HEK293 (cell line): Measurements from ENCODE around the gene SURF4.
A peak's percentile ranks its signal among the peaks of the same experiment; 100 is the strongest.

Source experiments
- FEZF1 ChIP-seq: fragments of 450-650 bp; formaldehyde crosslinking; IDR thresholded peaks from 2 replicates; pipeline ENCODE4 v1.5.1; 2016; ENCODE audit warnings: missing biosample characterization, missing genetic modification characterization
- GLIS2 ChIP-seq: fragments of 450-650 bp; formaldehyde crosslinking; IDR thresholded peaks from 2 replicates; pipeline ENCODE4 v1.5.1; 2016; ENCODE audit warnings: missing biosample characterization, missing genetic modification characterization
- HOXD13 ChIP-seq: sonication (generic); formaldehyde crosslinking; IDR thresholded peaks from 2 replicates; pipeline ENCODE4 v1.8.0; 2022; ENCODE audit warnings: missing genetic modification reagents, borderline replicate concordance
- KLF1 ChIP-seq: fragments of 450-650 bp; formaldehyde crosslinking; IDR thresholded peaks from 2 replicates; pipeline ENCODE4 v1.5.1; 2016; ENCODE audit warnings: missing biosample characterization, missing genetic modification characterization
- KLF16 ChIP-seq: fragments of 450-650 bp; formaldehyde crosslinking; IDR thresholded peaks from 2 replicates; pipeline ENCODE4 v1.5.1; 2017; ENCODE audit warnings: missing biosample characterization, missing genetic modification characterization
- KLF7 ChIP-seq: fragments of 450-650 bp; formaldehyde crosslinking; IDR thresholded peaks from 2 replicates; pipeline ENCODE4 v1.5.1; 2016; ENCODE audit warnings: missing biosample characterization, missing genetic modification characterization, borderline replicate concordance
- MYNN ChIP-seq: fragments of 450-650 bp; formaldehyde crosslinking; IDR thresholded peaks from 2 replicates; pipeline ENCODE4 v1.5.1; 2016; ENCODE audit warnings: missing biosample characterization, missing genetic modification characterization, borderline replicate concordance
- MZF1 ChIP-seq: fragments of 450-650 bp; formaldehyde crosslinking; IDR thresholded peaks from 2 replicates; pipeline ENCODE4 v1.5.1; 2017; ENCODE audit warnings: missing biosample characterization, missing genetic modification characterization, borderline replicate concordance
- SP2 ChIP-seq: fragments of 450-650 bp; formaldehyde crosslinking; IDR thresholded peaks from 2 replicates; pipeline ENCODE4 v1.5.1; 2016; ENCODE audit warnings: missing biosample characterization, missing genetic modification characterization
- ZFP37 ChIP-seq: fragments of 450-650 bp; formaldehyde crosslinking; IDR thresholded peaks from 2 replicates; pipeline ENCODE4 v1.5.1; 2016; ENCODE audit warnings: missing biosample characterization, missing genetic modification characterization
- ZNF112 ChIP-seq: fragments of 450-650 bp; formaldehyde crosslinking; IDR thresholded peaks from 2 replicates; pipeline ENCODE4 v1.5.0; 2017; ENCODE audit warnings: missing biosample characterization, missing genetic modification characterization
- ZNF140 ChIP-seq: fragments of 450-650 bp; formaldehyde crosslinking; IDR thresholded peaks from 2 replicates; pipeline ENCODE4 v1.5.1; 2016; ENCODE audit warnings: missing biosample characterization, missing genetic modification characterization
- ZNF202 ChIP-seq: fragments of 450-650 bp; formaldehyde crosslinking; IDR thresholded peaks from 2 replicates; pipeline ENCODE4 v1.5.1; 2016; ENCODE audit warnings: missing biosample characterization, missing genetic modification characterization, borderline replicate concordance
- ZNF23 ChIP-seq: fragments of 450-650 bp; formaldehyde crosslinking; IDR thresholded peaks from 2 replicates; pipeline ENCODE4 v1.5.1; 2016; ENCODE audit warnings: missing biosample characterization, missing genetic modification characterization, borderline replicate concordance
- ZNF350 ChIP-seq: fragments of 450-650 bp; formaldehyde crosslinking; IDR thresholded peaks from 2 replicates; pipeline ENCODE4 v1.5.0; 2017; ENCODE audit warnings: missing biosample characterization, mild to moderate bottlenecking, missing genetic modification characterization
- ZNF37A ChIP-seq: fragments of 450-650 bp; IDR thresholded peaks from 2 replicates; pipeline ENCODE4 v1.5.1; 2018; ENCODE audit warnings: missing biosample characterization, missing genetic modification characterization
- ZNF391 ChIP-seq: fragments of 450-650 bp; formaldehyde crosslinking; IDR thresholded peaks from 2 replicates; pipeline ENCODE4 v1.5.1; 2016; ENCODE audit warnings: low read depth, missing biosample characterization, missing genetic modification characterization, borderline replicate concordance
- ZNF48 ChIP-seq: fragments of 450-650 bp; formaldehyde crosslinking; IDR thresholded peaks from 2 replicates; pipeline ENCODE4 v1.5.1; 2016; ENCODE audit warnings: missing biosample characterization, missing genetic modification characterization
- ZNF555 ChIP-seq: fragments of 450-650 bp; formaldehyde crosslinking; conservative IDR thresholded peaks from 2 replicates; pipeline ENCODE4 v1.5.1; 2017; ENCODE audit warnings: missing biosample characterization, mild to moderate bottlenecking, missing genetic modification characterization, inconsistent platforms
- ZNF596 ChIP-seq: fragments of 450-650 bp; IDR thresholded peaks from 2 replicates; pipeline ENCODE4 v1.5.0; 2018; ENCODE audit warnings: missing biosample characterization, mild to moderate bottlenecking, missing genetic modification characterization, moderate library complexity
- ZNF777 ChIP-seq: fragments of 450-650 bp; formaldehyde crosslinking; IDR thresholded peaks from 2 replicates; pipeline ENCODE4 v1.5.1; 2017; ENCODE audit warnings: missing biosample characterization, missing genetic modification characterization, borderline replicate concordance
- ZNF792 ChIP-seq: fragments of 450-650 bp; formaldehyde crosslinking; IDR thresholded peaks from 2 replicates; pipeline ENCODE4 v1.5.1; 2016; ENCODE audit warnings: missing biosample characterization, missing genetic modification characterization
- ZSCAN16 ChIP-seq: fragments of 450-650 bp; formaldehyde crosslinking; IDR thresholded peaks from 2 replicates; pipeline ENCODE4 v1.5.1; 2016; ENCODE audit warnings: missing biosample characterization, missing genetic modification characterization
- TF ChIP-seq, protein P1 (sequence below): fragments of 450-650 bp; formaldehyde crosslinking; IDR thresholded peaks from 2 replicates; pipeline ENCODE4 v1.5.1; 2016; ENCODE audit warnings: missing biosample characterization, missing genetic modification characterization, borderline replicate concordance
- TF ChIP-seq, protein P2 (sequence below): fragments of 450-650 bp; formaldehyde crosslinking; conservative IDR thresholded peaks from 2 replicates; pipeline ENCODE4 v1.5.1; 2016; ENCODE audit warnings: low read depth, missing biosample characterization, missing genetic modification characterization
- TF ChIP-seq, protein P3 (sequence below): fragments of 450-650 bp; formaldehyde crosslinking; IDR thresholded peaks from 2 replicates; pipeline ENCODE4 v1.5.1; 2016; ENCODE audit warnings: missing biosample characterization, missing genetic modification characterization, borderline replicate concordance
- TF ChIP-seq, protein P4 (sequence below): fragments of 450-650 bp; formaldehyde crosslinking; IDR thresholded peaks from 2 replicates; pipeline ENCODE4 v1.5.1; 2016; ENCODE audit warnings: missing biosample characterization, missing genetic modification characterization, low read depth

Gene SURF4

DNA sequence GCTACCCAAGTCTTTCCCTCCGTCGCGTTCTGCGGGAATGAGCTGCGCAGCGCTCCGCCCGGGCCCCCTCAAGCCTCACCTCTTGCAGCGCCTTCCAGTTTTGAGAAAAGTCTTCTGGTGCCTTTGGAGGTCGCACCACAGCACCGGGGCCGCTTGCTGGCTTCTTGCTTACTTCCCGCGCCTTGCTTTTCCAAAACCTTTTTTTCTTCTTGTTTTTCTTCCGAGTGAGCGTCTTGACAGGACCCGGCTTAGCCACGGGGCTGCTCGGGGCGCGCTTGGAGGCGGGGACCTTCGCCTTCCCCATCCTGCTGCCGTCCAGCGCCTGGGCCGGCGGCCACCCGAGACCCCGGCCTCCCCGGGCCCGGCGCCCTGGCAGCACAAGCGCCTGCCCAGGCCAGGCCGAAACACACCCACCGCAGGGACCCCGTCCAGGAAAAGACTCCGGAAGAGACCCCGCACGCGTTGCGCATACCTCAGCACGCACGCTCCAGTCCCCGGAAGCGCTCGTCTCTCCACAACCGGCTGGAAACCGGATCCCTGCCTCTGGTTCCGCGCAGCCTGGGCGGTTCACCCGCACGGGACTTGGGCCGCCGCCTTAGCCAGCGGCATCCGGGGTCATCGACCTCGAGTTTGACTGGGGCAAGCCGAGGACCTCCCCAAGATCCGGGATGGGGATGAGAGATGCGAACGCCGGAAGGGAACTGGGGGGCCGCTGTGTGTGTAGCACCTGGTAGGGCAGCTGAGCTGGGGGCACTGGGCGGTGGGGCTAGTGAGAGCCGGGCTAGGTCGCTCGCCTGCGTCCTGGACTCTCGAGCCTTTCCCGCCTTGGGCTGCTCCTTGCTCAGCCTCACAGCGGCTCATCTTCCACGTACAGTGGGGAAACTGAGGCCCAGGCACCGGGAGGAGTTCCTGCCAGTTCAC is 41.9 kb upstream of the SURF4 start, which contains the start of gene REXO4 (continued):
- TF ChIP-seq, protein P1, sequence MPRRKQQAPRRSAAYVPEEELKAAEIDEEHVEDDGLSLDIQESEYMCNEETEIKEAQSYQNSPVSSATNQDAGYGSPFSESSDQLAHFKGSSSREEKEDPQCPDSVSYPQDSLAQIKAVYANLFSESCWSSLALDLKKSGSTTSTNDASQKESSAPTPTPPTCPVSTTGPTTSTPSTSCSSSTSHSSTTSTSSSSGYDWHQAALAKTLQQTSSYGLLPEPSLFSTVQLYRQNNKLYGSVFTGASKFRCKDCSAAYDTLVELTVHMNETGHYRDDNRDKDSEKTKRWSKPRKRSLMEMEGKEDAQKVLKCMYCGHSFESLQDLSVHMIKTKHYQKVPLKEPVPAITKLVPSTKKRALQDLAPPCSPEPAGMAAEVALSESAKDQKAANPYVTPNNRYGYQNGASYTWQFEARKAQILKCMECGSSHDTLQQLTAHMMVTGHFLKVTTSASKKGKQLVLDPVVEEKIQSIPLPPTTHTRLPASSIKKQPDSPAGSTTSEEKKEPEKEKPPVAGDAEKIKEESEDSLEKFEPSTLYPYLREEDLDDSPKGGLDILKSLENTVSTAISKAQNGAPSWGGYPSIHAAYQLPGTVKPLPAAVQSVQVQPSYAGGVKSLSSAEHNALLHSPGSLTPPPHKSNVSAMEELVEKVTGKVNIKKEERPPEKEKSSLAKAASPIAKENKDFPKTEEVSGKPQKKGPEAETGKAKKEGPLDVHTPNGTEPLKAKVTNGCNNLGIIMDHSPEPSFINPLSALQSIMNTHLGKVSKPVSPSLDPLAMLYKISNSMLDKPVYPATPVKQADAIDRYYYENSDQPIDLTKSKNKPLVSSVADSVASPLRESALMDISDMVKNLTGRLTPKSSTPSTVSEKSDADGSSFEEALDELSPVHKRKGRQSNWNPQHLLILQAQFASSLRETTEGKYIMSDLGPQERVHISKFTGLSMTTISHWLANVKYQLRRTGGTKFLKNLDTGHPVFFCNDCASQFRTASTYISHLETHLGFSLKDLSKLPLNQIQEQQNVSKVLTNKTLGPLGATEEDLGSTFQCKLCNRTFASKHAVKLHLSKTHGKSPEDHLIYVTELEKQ (tag by site-specific recombination): peak; percentile 82
- TF ChIP-seq GLIS2 (tag by site-specific recombination) (peak; percentile 88), ZNF596 (tag by site-specific recombination) (0 out of 2 replicates have a peak, but pooled peaks have one; percentile 4), ZNF48 (tag by site-specific recombination) (no peak), ZNF350 (no peak), FEZF1 (tag by site-specific recombination) (peak; percentile 76), SP2 (peak; percentile 83), ZNF37A (tag by site-specific recombination) (no peak), HOXD13 (CRISPR knock-in tag) (no peak), KLF1 (peak; percentile 87), KLF16 (tag by site-specific recombination) (peak; percentile 98), ZNF391 (tag by site-specific recombination) (peak; percentile 100), ZNF140 (tag by site-specific recombination) (no peak), KLF7 (tag by site-specific recombination) (peak; percentile 99), MZF1 (tag by site-specific recombination) (peak; percentile 84; the same call in 1 of the 2 replicates), ZNF555 (tag by site-specific recombination) (no peak), ZNF23 (0 out of 2 replicates have a peak, but pooled peaks have one; percentile 20), ZNF792 (tag by site-specific recombination) (no peak), MYNN (tag by site-specific recombination) (0 out of 2 replicates have a peak, but pooled peaks have one; percentile 57), ZNF202 (tag by site-specific recombination) (no peak), ZNF112 (tag by site-specific recombination) (no peak), ZNF777 (peak; percentile 87; the same call in 1 of the 2 replicates), ZSCAN16 (tag by site-specific recombination) (0 out of 2 replicates have a peak, but pooled peaks have one; percentile 27), ZFP37 (tag by site-specific recombination) (peak; percentile 100)
- TF ChIP-seq, protein P2, sequence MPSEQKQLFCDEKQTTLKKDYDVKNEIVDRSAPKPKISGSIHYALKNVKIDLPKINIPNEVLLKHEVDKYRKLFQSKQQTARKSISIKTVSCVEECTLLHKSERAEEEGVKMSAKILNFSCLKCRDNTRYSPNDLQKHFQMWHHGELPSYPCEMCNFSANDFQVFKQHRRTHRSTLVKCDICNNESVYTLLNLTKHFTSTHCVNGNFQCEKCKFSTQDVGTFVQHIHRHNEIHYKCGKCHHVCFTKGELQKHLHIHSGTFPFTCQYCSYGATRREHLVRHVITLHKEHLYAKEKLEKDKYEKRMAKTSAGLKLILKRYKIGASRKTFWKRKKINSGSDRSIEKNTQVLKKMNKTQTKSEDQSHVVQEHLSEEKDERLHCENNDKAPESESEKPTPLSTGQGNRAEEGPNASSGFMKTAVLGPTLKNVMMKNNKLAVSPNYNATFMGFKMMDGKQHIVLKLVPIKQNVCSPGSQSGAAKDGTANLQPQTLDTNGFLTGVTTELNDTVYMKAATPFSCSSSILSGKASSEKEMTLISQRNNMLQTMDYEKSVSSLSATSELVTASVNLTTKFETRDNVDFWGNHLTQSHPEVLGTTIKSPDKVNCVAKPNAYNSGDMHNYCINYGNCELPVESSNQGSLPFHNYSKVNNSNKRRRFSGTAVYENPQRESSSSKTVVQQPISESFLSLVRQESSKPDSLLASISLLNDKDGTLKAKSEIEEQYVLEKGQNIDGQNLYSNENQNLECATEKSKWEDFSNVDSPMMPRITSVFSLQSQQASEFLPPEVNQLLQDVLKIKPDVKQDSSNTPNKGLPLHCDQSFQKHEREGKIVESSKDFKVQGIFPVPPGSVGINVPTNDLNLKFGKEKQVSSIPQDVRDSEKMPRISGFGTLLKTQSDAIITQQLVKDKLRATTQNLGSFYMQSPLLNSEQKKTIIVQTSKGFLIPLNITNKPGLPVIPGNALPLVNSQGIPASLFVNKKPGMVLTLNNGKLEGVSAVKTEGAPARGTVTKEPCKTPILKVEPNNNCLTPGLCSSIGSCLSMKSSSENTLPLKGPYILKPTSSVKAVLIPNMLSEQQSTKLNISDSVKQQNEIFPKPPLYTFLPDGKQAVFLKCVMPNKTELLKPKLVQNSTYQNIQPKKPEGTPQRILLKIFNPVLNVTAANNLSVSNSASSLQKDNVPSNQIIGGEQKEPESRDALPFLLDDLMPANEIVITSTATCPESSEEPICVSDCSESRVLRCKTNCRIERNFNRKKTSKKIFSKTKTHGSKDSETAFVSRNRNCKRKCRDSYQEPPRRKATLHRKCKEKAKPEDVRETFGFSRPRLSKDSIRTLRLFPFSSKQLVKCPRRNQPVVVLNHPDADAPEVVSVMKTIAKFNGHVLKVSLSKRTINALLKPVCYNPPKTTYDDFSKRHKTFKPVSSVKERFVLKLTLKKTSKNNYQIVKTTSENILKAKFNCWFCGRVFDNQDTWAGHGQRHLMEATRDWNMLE (tag by site-specific recombination): peak; percentile 97
- TF ChIP-seq, protein P3, sequence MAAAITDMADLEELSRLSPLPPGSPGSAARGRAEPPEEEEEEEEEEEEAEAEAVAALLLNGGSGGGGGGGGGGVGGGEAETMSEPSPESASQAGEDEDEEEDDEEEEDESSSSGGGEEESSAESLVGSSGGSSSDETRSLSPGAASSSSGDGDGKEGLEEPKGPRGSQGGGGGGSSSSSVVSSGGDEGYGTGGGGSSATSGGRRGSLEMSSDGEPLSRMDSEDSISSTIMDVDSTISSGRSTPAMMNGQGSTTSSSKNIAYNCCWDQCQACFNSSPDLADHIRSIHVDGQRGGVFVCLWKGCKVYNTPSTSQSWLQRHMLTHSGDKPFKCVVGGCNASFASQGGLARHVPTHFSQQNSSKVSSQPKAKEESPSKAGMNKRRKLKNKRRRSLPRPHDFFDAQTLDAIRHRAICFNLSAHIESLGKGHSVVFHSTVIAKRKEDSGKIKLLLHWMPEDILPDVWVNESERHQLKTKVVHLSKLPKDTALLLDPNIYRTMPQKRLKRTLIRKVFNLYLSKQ (tag by site-specific recombination): no peak
- TF ChIP-seq, protein P4, sequence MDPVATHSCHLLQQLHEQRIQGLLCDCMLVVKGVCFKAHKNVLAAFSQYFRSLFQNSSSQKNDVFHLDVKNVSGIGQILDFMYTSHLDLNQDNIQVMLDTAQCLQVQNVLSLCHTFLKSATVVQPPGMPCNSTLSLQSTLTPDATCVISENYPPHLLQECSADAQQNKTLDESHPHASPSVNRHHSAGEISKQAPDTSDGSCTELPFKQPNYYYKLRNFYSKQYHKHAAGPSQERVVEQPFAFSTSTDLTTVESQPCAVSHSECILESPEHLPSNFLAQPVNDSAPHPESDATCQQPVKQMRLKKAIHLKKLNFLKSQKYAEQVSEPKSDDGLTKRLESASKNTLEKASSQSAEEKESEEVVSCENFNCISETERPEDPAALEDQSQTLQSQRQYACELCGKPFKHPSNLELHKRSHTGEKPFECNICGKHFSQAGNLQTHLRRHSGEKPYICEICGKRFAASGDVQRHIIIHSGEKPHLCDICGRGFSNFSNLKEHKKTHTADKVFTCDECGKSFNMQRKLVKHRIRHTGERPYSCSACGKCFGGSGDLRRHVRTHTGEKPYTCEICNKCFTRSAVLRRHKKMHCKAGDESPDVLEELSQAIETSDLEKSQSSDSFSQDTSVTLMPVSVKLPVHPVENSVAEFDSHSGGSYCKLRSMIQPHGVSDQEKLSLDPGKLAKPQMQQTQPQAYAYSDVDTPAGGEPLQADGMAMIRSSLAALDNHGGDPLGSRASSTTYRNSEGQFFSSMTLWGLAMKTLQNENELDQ (tag by site-specific recombination): no peak
